Mononuclear cell (primary cell): ENCODE results near the gene CLRN3. TPM values are rescaled to one million over a fixed set of nuclear protein-coding genes. Genes with fewer than 3 reads are reported as not detected.

Source experiments
- H3K27me3 ChIP-seq: 2 replicates; pipeline ENCODE4 v1.6.0; 2011; ENCODE audit warnings: low read length, control low read depth; ENCODE audit not compliant: insufficient read depth
- H3K4me1 ChIP-seq: 2 replicates; pipeline ENCODE4 v1.5.1; 2011; ENCODE audit warnings: mild to moderate bottlenecking, low read length, control low read depth; ENCODE audit not compliant: insufficient read depth
- H3K4me3 ChIP-seq: 2 replicates; pipeline ENCODE4 v1.5.1; 2011; ENCODE audit warnings: mild to moderate bottlenecking, low read length, moderate library complexity
- H3K9me3 ChIP-seq: 2 replicates; pipeline ENCODE4 v1.5.1; 2011; ENCODE audit warnings: low read depth, mild to moderate bottlenecking, control low read depth, low read length
- total RNA-seq: library from RNA; depleted of rRNA; stranded (reverse); fragments of >200 nt; gene quantifications from one replicate; pipeline ENCODE4 v1.2.3, GENCODE V29; 2012

CLRN3 gene
- total RNA-seq, 1 donor: not detected

DNA sequence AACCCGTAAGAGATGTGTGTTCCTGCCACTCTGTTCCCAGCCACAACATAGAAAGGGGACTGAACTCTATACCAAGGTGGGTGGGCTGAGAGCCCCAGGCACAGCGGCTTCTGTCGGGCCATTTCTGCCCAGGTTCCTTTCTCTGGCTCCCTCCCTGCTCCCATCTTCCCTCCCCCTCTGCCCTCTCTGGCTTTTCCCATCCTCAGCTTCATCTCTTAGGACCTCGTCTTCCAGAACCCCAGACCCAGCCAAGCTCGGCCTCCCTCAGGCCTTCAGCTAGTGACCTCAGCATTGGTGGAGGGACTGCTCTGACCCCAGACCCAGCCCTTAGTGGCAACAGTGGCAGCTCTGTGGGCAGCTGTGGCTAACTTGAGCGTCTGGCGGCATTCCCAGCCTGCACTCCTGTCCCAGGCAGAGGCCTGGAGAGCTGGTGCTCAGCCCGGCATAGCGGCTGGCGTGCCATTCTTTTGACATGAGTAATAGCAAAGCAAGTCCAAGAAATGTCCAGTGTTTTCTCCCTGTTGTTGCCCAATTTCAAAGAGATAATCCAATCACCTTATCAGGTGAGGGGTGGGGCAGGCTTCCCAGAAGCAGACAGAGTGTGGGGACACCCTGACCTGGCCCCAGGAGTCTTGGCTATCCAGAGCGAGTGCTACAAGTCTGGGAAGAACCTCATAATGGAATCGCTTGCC is 30.1 kb upstream of the CLRN3 start:
- H3K4me3 ChIP-seq: no peak overlapping the region
- H3K27me3 ChIP-seq: no peaks in the 10 kb centered on the region
- no peaks in the 10 kb centered on the region for H3K9me3 ChIP-seq
- peaks cover 95% of the 10 kb centered on the region for H3K4me1 ChIP-seq

DNA sequence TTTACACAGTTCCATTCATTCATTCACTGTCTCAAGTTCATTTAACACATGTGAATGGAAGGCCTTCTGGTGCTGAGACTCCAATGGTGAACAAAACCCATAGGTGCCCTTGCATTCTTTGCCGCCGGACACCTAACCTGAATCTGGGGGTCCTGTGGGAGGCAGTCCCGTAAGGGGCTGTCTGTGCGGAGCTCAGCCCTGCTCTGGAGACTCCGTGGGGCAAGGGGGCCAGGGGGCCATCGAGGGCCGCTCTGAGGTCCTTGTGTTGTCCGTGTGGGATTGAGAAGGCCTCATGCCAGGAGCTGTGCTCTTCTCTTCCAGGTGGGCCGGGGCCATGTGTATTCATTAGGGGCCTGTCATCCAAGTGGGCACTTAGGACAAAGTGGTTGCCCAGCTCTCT is 29.5 kb upstream of the CLRN3 start:
- Histone ChIP-seq H3K9me3 (no peaks in the 10 kb centered on the region), H3K27me3 (no peaks in the 10 kb centered on the region), H3K4me3 (no peak overlapping the region), H3K4me1 (peaks cover 96% of the 10 kb centered on the region)

DNA sequence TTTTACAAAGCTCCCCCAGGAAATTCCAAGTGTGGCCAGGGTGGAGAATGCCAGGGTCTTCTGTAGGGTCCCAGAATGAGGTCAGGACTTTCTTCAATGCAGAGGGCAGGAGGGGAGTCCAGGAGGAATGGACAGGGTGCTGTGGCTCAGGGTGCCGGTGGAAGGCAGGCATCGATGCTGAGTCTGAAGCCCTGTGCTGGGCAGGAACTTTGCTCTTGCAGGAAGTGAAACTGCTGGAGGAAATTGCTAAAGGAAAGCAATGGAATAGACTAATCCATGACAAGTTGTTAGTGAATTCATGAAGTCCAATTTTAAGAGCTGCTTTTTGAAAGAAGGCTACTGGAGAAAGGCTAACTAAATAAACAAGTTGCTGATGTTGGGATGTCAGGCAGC is 29.0 kb upstream of the CLRN3 start:
- H3K4me3 ChIP-seq: no peak overlapping the region
- peaks cover 91% of the 10 kb centered on the region for H3K4me1 ChIP-seq
- H3K9me3 ChIP-seq: no peaks in the 10 kb centered on the region
- H3K27me3 ChIP-seq: no peaks in the 10 kb centered on the region

DNA sequence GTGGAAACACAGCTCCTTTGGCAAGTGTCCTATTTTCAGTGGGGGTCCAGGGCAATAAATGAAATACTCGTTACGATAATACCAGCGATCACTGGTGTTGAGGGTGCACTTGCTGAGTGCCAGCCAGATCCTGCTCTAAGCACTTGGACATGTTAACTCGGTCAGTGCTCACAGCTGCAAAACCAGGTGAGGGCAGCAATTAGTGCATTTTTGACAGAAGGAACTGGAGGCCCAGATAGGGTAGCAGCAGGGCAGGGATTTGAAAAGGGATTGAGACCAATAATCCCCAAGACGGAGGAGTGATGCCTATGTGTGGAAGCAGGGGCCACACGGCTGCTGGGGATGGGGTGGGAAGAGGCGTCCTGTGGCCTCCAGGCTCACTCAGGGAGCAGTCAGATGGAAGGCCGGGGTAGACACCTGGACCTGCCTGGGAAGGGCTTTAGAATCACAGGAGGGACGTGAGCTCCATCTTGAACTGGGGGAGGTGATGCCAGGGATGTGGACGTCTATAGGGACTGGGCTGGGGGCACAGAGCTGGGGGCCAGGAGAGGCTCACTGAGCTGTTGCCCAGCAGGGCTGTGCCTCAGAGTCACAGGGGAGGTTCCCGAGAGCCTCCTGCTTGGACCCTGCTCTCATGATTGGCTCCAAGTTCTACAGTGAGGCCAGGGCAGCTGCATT is 28.5 kb upstream of the CLRN3 start:
- Histone ChIP-seq H3K4me1 (peaks cover 87% of the 10 kb centered on the region), H3K27me3 (no peaks in the 10 kb centered on the region), H3K4me3 (no peak overlapping the region), H3K9me3 (no peaks in the 10 kb centered on the region)

DNA sequence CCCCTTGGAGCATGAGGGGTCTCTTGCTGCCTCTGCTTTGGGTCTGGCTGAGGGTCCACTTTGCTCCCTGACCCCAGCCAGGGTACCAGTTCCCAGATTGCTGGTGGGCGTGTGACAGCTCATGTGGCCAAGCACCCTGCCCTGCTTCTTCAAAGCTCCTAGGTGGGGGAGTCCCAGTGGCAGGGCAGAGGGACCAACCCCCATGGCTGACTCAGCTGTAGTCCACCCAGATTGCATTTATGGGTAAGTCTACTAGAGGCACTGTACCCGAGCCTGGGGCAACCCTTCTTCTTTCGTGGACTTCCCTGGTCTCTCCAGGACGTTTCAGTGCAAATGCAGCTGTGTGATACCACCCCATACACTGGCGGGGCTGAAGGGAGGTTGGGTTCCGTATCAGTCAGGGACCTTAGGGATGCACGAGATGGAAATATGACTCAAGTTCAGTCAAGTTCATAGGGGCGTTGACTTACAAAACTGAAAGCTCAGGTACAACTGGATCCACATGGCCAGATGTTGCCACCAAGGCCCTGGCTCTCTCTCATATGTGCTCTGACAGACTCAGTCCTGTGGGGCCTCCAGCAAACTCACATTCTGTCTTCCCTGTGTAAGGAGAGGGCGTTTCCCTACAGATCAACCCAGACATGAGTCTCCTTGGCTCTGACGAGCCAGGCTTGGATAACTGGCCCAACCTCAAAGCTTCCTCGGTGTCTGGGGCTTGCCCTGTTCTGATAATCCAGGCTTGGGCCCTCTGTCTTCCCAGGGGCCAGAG is 27.7 kb upstream of the CLRN3 start:
- H3K4me3 ChIP-seq: no peak overlapping the region
- peaks cover 79% of the 10 kb centered on the region for H3K4me1 ChIP-seq
- no peaks in the 10 kb centered on the region for H3K27me3 ChIP-seq
- no peaks in the 10 kb centered on the region for H3K9me3 ChIP-seq

DNA sequence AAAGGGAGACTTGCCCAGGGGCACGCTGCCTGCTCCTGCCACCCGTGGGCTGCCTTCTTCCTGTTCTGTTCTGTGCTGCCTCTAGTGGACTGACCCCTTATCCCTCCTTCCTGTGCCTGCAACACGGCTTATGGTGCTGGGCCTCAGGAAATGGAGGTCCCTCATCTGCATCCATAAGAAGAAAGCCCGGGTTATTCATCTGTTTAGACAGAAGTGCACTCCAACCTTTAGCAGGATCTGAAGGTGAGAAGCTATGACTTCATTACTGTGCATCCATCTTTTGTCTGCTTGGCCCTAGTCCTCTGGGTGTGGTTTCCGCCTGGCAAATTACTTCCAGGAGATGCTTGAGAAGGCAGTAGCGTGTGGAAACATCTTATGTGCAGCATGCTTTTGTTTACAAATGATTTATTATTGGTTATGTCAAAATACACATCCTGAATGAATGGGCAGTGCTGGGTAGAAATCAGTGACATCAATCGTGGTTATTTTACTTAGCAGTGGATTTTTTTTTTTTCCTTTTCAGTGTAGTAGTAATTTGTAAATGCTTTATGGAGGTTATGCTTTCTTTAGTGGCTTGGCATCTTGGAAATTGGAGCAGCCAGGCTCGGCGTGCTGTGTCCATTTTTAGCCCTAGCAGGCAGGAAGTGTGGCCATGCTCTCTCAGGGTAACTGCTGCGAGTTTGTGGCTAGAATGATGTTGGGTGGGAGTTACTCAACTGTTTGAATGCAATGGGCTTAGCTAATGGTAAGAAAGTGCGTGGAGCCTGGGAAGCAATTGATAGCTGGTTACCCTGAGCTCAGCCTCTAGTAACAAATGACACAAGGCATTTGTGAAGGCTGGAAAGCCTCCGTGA is 26.9 kb upstream of the CLRN3 start:
- Histone ChIP-seq H3K27me3 (no peaks in the 10 kb centered on the region), H3K9me3 (no peaks in the 10 kb centered on the region), H3K4me3 (no peak overlapping the region), H3K4me1 (peaks cover 71% of the 10 kb centered on the region)

DNA sequence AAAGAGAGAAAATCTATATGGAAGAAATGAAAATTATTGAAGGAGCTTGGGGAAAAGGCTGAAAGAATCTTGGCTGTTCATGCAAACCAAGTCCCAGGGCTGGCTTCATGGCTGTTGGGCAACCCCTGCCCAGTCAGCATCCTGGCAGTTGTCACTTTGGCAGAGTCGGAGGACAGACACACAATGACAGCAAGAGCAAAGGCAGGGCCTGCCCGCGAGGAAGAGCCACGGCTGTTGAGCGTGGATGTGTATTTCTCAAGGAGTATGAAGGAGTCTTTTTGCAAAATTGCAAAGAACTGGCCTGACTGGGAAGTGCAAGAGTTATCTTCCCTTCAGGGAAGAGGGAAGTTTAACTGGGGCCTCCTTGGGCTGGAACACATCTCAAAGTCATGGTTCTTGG is 25.8 kb upstream of the CLRN3 start:
- Histone ChIP-seq H3K27me3 (no peaks in the 10 kb centered on the region), H3K9me3 (no peaks in the 10 kb centered on the region), H3K4me1 (peaks cover 62% of the 10 kb centered on the region), H3K4me3 (no peak overlapping the region)

DNA sequence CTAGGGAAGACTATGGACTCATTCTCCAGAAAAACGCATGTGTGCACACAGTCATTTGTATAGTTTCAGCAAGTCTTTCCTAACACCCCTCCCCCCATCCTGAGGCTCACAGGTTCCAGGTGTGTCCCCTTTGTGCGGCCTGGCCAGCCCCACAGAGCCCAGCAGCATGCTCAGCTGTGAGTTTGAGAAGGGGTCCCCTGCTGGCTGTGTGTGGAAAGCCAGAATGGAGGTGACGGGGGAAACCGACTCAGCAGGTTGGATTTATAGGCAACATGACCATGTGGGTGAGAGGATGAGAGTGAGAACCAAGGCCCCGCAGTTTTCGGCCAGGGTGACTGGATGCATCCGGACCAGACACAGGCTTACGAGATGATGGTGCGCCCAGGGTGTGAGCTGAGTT is 24.1 kb upstream of the CLRN3 start:
- peaks cover 45% of the 10 kb centered on the region for H3K4me1 ChIP-seq
- no peaks in the 10 kb centered on the region for H3K27me3 ChIP-seq
- H3K4me3 ChIP-seq: no peak overlapping the region
- no peaks in the 10 kb centered on the region for H3K9me3 ChIP-seq

DNA sequence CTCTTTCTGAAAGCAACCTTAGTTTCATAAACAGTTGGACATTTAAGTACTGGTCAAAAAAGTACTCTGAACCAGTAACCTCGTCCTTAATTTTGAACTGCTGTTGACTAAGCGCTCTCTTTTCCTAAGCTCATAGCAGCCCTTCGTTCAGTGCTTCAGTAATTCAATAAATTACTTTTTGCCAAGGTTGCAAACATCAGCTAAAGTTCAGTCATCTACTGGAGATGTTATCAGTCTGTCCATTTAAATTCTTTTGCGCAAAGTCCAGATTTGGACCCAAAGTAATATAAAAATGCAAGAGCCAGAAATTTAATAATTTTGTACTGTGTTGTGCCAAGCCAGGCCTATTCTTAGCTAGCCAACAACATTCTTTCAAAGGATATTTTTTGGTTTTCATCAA is 22.6 kb upstream of the CLRN3 start:
- H3K4me3 ChIP-seq: no peak overlapping the region
- H3K9me3 ChIP-seq: no peaks in the 10 kb centered on the region
- peaks cover 30% of the 10 kb centered on the region for H3K4me1 ChIP-seq
- no peaks in the 10 kb centered on the region for H3K27me3 ChIP-seq

DNA sequence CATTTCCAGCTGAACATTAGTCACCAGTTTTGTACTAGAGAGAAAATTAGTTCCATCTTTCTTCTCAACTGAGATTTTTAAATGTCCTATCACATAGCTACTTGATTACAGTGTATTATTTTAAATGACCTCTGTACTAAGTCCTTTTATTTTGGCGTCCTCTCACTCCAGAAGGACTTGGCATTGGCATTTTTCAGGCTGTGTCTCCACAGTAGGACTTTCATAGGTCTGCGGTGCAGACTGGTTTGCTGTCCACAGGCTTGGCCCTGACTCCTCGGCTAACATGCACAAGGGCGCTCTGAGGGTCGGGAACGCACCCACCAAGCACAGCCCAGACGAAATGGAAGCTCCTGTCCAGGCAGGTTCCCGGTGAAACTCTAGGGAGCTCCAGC is 20.6 kb upstream of the CLRN3 start:
- no peaks in the 10 kb centered on the region for H3K9me3 ChIP-seq
- H3K4me3 ChIP-seq: no peak overlapping the region
- no peaks in the 10 kb centered on the region for H3K27me3 ChIP-seq
- peaks cover 14% of the 10 kb centered on the region for H3K4me1 ChIP-seq

DNA sequence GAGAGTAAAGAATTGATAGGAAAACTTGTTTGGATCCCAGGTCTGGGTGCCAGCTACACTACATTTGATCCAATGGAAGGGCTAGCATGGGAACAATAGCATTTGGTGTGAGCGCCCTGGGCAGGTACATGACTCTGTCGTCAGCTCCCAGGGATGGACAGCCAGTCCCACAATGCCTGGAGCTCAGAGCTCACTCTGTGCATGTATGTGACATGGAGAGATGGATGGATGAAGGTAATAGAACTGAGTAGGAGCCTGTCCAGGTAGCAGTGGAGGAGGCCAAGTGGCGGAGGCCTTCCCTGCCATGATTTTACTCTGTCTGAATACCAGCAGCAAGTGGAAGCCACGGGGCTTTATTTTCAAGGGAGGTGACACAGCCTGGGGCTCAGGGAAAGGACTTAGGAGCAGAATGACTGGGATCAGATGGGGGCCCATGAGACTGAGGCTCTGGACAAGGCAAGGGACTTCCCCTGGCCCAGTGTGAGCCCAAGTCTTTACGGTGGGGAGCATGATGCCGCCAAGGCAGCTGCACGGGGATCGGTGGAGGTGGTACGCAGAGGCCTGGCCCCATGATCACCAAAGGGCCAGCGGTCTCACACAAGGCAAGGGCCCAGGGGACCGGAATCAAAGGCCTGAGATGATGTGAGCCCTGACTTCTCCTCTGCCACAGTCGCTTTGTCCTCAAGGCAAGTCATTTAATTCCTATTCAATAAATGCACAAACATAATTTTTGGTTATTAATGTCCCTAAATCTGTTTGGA is 20.0 kb upstream of the CLRN3 start:
- H3K9me3 ChIP-seq: no peaks in the 10 kb centered on the region
- H3K4me1 ChIP-seq: peaks cover 14% of the 10 kb centered on the region
- peaks cover 3% of the 10 kb centered on the region for H3K27me3 ChIP-seq
- no peak overlapping the region for H3K4me3 ChIP-seq

DNA sequence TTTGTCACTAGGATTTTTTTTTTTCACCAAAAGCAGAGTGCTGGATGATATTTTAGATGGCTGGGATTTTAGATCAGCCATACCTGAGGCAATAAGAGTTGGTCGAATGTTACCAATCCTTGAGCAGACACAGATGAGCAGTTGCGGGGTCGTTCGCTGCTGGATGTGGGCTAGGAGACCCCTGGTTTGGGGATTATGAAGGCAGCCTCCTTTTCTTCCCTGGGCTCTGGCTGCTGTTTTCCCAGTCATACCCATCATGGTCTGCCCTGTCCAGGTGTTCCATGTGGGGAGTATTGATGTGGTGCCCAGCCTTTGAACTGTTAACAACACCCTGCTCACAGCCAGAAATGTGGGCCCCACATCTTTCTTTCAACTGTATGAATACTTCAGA is 19.1 kb upstream of the CLRN3 start:
- Histone ChIP-seq H3K4me3 (no peak overlapping the region), H3K27me3 (peaks cover 4% of the 10 kb centered on the region), H3K4me1 (peaks cover 12% of the 10 kb centered on the region), H3K9me3 (no peaks in the 10 kb centered on the region)

DNA sequence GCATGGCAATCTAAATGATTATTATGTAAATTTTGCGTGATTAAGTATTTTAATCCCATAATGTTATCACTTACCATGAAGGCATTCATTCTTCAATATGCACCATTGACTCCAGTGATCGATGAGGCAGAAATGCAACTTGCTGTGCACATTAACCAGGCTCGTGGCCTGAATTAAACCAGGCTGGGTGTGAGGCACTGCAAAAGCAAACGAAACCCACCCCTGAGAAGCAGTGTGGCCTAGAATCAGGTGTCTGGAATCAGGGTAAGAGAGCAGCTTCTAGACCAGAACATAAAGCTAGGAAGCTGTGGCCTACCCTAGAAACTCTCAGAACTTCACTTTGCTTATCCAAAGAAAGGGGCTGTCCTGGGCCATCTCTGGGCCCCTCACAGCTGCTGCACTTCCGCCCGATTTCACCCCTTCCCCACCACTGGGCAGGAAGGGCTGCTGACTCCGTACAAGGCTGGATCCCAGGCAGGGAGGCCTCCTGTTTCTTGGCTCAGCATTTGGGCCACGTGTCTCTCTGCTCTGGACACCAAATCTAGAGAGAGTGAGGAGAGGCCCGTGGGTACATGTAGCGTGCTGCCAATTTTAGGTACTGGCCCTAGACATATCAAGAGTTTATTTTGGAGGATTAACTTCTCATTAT is 18.6 kb upstream of the CLRN3 start:
- no peaks in the 10 kb centered on the region for H3K9me3 ChIP-seq
- peaks cover 4% of the 10 kb centered on the region for H3K27me3 ChIP-seq
- no peak overlapping the region for H3K4me3 ChIP-seq

DNA sequence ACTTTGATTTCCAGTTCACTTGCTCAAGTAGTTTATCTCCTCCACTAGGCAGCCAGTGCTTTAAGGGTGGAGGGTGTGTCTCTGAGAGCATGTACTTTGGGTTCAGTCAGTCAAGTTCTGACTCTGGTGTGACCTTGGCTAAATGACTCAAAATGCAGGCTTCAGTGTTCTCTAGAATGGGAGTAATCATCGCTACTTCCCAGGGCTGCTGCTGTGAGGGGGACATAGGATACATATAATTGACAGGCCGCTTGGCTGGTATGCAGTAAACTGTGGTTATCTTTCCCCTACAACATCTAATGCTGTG is 17.7 kb upstream of the CLRN3 start:
- H3K27me3 ChIP-seq: peaks cover 4% of the 10 kb centered on the region
- H3K4me3 ChIP-seq: no peak overlapping the region
- H3K4me1 ChIP-seq: peaks cover 16% of the 10 kb centered on the region
- H3K9me3 ChIP-seq: no peaks in the 10 kb centered on the region

More for the DNA sequence above, 18.6 kb upstream of the CLRN3 start:
- H3K4me1 ChIP-seq: peaks cover 16% of the 10 kb centered on the region
